ENCODE measurements around the gene TMPRSS7.
"Not testable (repeated sequence)": the region's sequence is repeated elsewhere in the genome, so short reads cannot be mapped to it uniquely, and the experiment has no call there.

Gene TMPRSS7

DNA sequence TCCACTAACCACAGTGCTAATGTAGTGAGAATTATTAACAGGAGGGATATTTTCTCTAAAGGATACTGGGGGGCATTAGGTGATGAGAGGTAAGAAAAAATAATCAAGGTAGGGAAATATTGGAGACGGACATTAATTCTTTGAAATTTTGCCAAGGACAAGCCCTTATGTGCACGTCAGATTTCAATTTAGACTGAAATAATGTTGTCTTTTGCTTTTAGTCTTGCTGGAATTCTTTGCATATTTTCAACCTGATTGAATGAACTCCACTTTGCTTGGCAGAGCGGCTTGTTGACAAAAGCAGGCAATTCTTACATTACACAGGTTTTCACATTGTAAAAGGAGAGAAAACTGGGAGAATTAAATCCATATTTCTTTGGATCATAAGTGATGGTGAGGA lies 26.6 kb downstream of the TMPRSS7 start:
- DNase-seq = no peak

- not testable (repeated sequence) for DNase-seq
Observed at GRCh38 chr3:112072387-112073060, 38.0 kb downstream of the TMPRSS7 start.

- DNase-seq = no peak
Observed at GRCh38 chr3:112074006-112074405, 39.5 kb downstream of the TMPRSS7 start.

GRCh38 chr3:112074616-112075497 lies 40.3 kb downstream of the TMPRSS7 start:
- DNase-seq = peak; percentile 17

GRCh38 chr3:112078125-112079083 lies 43.9 kb downstream of the TMPRSS7 start:
- no peak for DNase-seq

GRCh38 chr3:112083239-112083638 lies 48.7 kb downstream of the TMPRSS7 start:
- DNase-seq = no peak

GRCh38 chr3:112084980-112085705 lies 50.6 kb downstream of the TMPRSS7 start:
- no peak for DNase-seq

GRCh38 chr3:112085735-112086075 lies 51.2 kb downstream of the TMPRSS7 start:
- no peak for DNase-seq

DNA sequence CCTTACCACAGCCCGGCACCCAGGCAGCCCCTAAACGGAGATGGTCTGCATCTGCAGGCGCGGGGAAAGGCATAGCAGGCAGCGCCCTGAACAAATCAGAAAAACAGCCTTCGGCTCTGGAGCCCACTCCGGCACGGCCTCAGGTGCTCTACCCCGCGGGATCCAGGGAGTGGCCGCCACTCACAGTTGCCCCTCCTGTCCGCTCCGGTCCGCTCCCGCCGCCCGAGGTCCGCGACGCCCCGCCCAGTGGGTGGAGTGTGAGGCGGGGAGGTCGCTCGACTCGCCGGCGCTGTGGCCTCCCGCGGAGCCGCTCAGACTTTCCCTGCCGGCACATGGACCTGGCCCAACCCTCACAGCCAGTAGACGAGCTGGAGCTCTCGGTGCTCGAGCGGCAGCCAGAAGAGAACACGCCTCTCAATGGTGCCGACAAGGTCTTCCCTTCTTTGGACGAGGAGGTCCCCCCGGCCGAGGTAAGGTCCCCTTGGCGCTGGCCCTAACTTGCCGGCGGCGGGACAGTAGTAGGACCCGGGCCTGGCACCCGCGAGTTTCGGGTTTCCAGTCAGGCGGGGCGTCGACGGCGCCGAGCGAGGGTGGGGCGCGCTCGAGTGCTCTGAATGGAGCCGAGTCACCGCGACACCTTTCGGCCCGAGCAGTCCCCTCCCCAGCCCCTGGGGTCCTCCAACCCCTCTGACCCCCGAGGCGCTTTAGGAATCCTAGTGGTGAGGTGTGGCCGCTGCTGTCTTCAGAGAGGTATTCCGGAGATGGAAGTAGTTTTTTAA lies 51.7 kb downstream of the TMPRSS7 start, which contains the start of gene C3orf52:
C3orf52 (plus strand) TSS at position 314 of the 779 bp plus-strand sequence; CDS start at position 333, 19 bp downstream.
- peak; percentile 58 for DNase-seq

- DNase-seq = no peak
Observed at GRCh38 chr3:112086875-112087524, 52.5 kb downstream of the TMPRSS7 start.

DNA sequence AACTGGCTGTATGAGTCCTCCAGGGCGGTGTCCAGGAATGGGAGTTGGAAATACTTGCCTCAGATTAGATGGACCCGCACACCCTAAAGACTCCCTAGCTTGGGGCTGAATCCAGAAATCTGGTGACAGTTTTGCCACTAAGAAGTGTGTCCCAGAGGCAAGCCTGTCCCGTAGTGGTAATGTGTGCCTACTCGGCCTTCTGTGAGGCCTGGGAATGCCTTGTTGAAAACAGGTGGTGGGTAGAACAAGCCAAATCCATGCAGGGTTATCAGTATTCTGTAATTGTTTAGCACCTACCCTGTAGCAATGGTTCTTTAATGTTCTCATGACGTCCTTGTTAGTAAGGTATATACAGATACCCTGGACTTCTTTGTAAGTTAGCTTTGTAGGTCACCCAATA lies 53.2 kb downstream of the TMPRSS7 start:
- DNase-seq = no peak

DNA sequence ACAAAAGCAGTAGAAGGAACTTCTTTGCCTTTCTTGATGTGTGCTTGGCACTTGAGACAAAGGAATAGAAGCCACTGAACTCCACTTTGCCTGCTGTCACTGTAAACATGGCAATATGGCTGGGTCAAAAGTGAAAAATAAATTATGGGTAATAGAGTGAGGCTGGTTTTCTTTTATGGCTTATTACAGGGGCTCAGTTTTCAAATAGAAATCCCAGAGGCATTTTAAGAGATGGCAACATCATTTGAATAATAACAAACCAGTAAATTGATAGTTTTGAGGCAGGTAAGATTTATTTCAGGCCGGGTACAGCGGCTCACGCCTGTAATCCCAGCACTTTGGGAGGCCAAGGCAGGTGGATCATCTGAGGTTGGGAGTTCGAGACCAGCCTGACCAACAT lies 54.4 kb downstream of the TMPRSS7 start:
- DNase-seq = no peak

GRCh38 chr3:112089956-112090886 lies 55.7 kb downstream of the TMPRSS7 start:
- peak; percentile 35 for DNase-seq

DNA sequence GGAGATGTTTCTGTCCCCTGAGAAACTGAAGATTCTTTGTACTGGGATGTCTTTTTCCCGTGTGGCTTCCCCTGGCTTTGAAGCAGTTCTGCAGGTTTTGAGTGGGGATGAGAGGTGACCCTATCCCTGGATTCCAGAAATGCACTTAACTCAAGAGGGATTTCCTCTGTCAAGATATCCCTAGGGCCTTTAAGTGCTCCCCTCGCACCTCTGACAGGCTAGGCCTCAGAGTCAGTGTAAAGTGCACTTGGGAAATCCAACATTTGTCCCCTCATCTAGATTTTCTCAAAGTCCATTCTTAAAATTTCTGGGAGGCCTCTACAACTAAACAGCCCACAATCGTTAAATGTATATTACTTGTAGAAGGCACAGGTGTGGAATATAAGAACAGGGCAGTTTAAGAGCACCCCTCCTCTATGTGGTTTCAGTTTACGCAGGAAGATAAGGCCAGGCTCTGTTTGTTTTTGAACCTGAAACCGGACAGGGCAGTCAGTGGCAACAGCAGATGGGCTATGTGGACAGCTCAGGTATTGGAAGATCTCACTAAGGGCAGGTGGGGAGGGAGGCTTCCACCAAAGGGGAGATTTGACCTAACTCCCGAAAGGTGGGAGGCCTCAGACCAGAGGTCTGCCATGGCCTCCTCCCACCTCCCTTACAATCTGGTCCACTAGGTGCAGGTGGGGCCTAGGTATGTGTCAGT lies 56.5 kb downstream of the TMPRSS7 start:
- no peak for DNase-seq

DNA sequence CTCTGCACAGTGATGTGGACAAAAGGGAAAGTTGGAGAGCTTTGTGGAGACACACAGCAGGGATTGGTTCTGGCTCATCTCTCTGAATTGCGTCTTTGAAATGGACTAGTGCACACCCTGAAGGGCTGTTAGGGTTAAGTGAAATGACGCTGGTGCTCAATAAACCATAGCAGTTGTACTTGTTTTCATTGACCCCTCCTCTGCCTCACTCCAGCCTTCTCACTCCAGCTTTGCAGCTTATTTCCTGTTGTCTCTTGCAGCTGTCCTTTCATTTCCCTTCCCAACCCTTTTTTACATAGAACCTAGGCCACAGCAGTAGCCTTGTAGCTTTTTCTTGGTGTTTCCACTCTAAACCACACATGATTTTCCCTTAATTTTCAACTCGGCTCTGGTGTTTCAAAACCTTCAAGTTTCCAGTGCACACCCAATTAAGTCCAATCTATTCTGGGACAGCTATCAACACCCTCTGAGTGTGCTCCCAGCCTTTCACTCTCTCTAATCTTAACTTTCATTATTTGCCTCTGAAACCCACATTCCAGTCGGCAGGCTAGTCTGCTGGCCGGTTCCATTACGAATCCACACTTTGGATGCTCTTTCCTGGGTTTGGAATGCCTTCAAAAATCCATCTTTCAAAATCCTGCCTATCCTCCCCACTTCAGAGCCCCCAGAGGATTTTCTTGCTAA lies 58.1 kb downstream of the TMPRSS7 start:
- DNase-seq = no peak

DNA sequence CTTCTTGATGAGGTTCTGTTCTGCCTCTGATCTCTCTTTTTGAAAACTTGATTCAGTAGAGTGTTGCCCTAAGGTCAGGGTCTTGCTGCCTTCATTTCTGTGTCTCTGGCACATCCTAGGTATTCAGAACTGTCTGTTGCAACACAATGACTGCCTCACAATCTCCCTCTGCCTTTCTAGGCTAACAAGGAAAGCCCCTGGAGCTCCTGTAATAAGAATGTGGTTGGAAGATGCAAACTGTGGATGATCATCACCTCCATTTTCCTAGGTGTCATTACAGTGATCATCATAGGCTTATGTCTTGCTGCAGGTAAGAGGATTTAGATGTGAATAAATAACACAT lies 58.6 kb downstream of the TMPRSS7 start:
- no peak for DNase-seq

DNA sequence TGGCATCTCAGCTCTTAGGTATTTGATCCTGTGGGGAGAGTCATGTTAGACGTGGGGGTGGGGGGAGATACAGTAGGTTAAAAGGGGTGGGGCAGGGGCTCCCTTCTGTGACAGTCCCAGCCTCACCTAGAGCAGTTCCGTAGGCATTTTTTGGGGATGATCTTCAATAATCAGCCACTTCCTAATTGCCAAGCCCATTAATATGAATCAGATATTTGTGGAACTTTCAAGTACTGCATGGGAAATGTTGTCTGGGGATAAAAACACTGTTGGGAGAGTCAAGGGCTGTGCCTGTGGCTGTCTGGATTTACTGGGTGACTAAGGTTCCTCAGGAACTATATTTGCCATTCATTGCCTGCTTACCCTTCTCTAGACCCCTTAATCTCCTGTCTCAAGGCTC lies 61.2 kb downstream of the TMPRSS7 start:
- no peak for DNase-seq

GRCh38 chr3:112096176-112096575 lies 61.6 kb downstream of the TMPRSS7 start:
- no peak for DNase-seq

DNA sequence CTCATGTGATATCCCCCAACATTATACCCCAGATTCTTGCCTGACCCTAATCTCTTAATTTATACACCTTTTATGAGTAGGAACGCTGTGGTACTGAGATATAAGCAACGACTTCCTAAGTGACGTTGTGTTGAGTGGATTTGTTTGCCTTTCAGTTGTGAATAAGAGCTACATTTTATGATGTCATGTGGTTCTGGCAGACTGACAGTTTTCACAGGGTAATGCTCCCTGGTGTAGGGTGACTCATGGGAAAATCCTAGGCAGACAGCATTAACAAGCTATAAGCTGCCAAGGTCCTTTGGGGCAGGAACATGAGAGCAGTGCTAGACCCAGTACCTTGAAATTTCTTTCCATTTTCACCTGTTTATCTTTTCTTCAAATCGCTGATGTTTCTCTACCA lies 62.8 kb downstream of the TMPRSS7 start:
- DNase-seq = peak; percentile 86
